Inflammatory macrophage treated with lipopolysaccharide for 4 hours (primary cell): Measurements from ENCODE around the gene DCP1A.
"Not testable (repeated sequence)": the region's sequence is repeated elsewhere in the genome, so short reads cannot be mapped to it uniquely, and the experiment has no call there.

Source experiments
- DNase-seq: peaks from one replicate; pipeline ENCODE4 v3.0.0-alpha.2; 2020

The DCP1A gene

DNA sequence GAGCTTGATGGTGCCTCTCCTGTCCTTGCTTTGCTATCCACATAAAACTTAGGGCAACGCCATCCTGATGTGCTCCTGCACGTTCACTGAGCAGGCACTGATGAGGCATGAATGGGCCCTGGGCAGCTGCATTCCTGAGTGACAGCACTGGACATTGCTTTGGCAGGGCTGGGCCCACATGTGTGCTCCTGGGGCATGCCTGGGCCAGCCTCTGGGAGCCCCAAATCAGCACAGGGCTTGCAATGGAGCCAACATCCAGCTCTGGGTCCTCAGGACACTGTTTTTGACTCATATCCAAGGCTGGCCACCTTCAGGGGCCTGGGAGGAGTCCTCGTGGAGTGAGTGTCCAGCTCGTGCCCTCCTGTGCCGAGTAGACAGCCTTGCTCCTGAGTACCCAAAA is 85.6 kb downstream of the DCP1A start:
- no peak for DNase-seq

- DNase-seq = no peak
These were observed 87.0 kb downstream of the DCP1A start for GRCh38 chr3:53260286-53260785.

- DNase-seq = no peak
These were observed 87.7 kb downstream of the DCP1A start for GRCh38 chr3:53259427-53260259.

- no peak for DNase-seq
These were observed 88.5 kb downstream of the DCP1A start for GRCh38 chr3:53258600-53259426.

- DNase-seq = no peak
These were observed 89.9 kb downstream of the DCP1A start for GRCh38 chr3:53257465-53257864.

DNA sequence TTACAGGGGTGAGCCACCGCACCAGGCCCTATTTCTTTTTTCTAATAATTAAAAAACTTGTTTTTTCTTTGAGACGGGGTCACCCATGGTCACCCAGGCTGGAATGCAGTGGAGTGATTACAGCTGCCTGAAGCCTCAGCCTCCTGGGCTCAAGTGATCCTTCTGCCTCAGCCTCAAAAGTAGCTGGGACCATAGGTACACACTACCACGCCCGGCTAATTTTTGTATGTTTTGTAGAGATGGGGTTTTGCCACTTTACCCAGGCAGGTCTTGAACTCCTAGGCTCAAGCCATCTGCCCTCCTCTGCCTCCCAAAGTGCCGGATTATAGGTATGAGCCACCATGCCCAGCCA is 90.7 kb downstream of the DCP1A start:
- no peak for DNase-seq

DNA sequence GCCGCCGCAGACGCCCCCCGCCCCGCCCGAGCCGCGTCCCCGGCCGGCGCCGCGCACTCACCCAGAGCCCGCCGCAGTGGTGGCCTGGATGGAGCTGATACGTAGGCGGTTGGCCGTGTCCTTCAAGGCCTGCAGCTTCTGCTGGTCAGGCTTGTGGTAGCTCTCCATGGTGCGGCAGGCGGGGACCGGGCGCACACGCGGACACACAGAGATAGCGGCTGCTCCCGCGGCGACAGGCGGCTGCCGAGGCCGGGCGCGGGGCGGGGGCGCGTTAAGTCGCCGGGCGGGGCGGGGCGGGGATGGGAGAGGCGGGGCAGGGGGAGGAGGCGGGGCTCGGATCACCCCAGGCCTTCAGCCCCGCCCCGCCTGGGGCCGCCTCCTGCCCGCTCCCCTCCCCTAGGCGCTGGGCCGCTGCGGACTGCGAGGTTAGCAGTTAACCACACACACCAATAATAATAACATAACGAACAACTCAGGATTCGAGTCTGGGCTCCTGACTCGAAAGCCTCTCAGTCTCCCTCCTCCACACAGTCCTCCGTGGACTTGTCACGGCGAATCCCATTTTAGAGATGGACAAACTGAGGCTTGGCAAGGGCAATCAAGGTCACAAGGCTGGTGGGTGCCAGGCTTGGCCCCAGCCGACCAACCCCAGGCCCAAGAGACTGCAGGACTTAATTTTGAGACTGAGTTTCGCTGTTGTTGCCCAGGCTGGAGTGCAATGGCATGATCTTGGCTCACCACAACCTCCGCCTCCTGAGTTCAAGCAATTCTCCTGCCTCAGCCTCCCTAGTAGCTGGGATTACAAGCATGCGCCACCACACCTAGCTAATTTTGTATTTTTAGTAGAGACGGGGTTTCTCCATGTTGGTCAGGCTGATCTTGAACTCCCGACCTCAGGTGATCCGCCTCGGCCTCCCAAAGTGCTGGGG is 91.3 kb downstream of the DCP1A start, which contains the start of gene TKT:
Gene TKT (minus strand): TSS at position 248 of the 929 bp plus-strand sequence. CDS start 80 bp downstream, at position 168.
- DNase-seq = peak; percentile 87

DNA sequence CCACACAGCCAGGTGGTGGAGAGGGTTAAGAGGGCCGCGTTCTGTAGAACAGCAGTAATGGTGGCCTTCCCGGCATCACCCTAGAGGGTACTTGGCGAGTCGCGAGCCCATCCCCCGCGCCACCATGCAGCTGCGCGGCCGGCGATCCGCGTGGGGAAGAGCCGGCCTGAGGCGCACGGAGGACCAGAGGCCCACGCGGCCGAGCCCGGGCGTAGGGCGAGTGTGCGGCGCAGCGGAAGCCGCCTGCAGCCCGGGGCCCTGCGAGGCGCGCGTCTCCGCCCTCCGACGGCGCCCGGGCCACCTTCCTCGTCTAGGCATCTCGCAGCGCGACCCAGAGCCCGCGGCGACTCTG is 91.9 kb downstream of the DCP1A start:
- DNase-seq = peak; percentile 58

DNA sequence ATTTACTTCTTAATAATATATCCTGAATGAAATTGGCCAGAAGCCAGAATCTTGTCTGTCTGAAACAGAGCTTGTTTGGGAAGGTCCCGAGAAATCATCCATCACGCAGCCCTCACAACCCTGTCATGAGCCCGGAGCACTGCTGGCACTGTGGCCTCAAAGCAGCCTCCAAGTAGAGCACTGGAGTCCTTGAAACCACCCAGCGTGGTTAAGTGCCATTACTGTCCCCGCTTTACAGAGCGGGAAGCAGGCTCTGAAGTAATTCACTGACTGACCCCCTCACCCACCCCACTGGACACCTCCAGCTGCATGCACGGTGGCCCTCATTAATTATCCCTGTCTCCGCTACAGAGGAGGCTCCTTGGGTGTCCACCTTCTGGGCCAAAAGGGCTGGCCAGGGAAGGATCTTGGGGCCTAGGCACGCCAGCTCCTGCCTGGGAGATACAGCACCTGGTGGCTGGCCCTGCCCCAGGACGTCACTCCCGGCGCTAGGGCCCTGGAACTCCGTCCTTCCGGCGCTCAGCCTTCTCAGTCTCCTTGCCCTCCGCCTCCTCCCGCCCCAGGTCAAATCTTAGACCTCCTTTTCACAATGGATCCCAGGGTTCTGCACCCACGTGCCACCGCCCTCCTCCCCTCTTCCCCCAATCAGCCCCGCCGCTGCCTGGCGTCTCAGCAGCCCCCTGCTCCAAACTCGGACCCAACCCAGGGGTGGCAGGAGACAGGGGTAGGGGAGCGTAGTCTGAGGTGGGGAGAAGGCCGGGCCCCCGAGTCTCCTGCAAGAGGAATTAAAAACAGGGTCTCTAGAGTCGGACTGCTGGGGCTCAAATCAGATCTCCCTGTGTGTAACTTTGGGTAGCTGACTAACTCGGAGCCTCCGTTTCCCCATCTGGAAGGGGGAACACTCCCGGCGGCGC is 92.6 kb downstream of the DCP1A start:
- peak; percentile 44 for DNase-seq

GRCh38 chr3:53253707-53254508 is 93.4 kb downstream of the DCP1A start:
- DNase-seq = no peak

GRCh38 chr3:53252947-53253322 is 94.4 kb downstream of the DCP1A start:
- DNase-seq = not testable (repeated sequence)

DNA sequence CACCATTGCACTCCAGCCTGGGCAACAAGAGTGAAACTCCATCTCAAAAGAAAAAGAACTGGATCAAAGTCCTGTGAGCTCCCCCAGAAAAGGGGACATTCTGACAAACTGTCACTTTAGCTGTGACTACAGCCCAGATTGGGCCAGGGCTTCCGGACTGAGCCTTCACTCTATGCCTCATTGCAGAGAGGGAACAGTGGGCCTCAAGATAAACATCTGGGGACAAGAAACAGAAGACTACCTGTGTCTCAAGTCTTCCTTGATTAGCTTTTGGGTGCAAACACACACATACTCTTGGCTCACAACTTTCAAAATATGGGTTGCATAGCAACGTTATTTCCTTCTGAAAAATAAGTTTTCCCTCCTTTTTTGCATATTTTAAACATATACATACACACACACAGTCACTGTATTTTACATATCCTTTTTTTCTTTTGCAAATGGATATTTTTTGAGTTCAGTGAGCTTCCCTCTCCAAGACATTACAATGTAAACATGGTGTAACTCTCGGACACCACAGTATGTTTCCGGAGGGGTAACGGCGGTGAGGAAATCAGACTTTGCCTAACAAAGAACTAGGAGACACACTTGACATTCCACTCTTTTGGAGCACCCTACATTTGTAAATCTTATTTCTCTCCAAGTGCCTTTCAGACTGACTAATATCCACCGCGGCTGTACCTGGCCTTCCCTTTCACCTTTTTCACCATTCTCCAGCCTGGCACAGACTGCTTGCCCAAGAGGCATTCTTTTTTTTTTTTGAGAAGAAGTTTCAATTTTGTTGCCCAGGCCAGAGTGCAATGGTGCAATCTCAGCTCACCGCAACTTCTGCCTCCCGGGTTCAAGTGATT is 95.0 kb downstream of the DCP1A start:
- DNase-seq = peak; percentile 85

GRCh38 chr3:53250881-53251605 is 96.3 kb downstream of the DCP1A start:
- no peak for DNase-seq

DNA sequence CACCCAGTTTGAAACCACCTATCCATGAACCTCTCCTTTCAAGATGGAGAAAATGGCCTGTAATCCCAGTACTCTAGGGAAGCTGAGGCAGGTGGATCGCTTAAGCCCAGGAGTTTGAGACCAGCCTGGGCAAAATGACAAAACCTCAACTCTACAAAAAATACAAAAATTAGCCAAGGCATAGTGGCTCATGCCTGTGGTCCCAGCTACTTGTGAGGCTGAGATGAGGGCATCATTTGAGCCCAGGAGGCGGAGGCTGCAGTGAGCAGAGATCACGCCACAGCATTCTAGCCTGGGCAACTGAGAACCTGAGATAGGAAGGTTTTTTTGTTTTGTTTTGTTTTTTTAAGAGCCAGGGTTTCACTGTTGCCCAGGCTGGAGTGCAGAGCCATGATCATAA is 96.9 kb downstream of the DCP1A start:
- no peak for DNase-seq

GRCh38 chr3:53248161-53248560 is 99.2 kb downstream of the DCP1A start:
- no peak for DNase-seq

DNA sequence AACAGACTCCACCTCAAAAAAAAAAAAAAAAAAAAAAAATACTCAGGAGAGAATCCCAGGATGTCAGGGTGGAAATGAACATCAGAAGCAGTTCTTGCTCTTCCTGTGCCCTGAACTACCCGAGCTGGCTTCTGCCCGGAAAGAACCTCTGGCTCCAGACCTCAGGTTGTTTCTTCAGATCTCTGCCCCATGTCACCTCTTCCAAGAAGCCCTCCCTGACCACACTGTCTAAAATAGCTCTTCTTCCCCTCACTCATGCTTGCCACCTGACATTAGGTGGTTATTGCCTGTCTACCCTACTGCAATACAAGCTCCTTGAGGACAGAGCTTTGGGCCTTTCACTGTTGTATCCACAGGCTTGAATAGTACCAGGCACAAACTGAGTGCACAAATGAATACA is 99.7 kb downstream of the DCP1A start:
- no peak for DNase-seq

GRCh38 chr3:53244271-53244670 is 103.1 kb downstream of the DCP1A start:
- no peak for DNase-seq

GRCh38 chr3:53243785-53244184 is 103.6 kb downstream of the DCP1A start:
- DNase-seq = no peak

DNA sequence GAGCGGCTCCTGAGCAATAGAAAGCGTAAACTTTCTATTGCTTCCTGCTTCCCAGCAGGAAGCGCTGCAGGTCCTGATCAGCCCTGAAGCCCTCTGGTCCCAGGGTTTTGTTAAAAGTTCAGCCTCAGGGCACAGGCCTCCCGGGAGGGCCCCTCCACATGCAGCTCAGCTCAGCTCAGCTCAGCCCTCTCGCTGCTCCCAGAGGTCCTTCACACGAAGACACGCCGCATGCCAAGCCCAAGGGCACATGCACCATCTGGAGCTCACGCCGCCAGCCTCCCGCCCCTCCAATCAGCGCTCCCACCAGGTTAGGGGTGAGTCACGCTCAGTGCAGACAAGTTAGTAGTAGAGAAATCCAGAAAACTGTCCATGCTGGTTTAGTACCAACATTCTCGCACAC is 104.2 kb downstream of the DCP1A start:
- peak; percentile 10 for DNase-seq
